ENCODE data around the gene COL6A3.

DNA sequence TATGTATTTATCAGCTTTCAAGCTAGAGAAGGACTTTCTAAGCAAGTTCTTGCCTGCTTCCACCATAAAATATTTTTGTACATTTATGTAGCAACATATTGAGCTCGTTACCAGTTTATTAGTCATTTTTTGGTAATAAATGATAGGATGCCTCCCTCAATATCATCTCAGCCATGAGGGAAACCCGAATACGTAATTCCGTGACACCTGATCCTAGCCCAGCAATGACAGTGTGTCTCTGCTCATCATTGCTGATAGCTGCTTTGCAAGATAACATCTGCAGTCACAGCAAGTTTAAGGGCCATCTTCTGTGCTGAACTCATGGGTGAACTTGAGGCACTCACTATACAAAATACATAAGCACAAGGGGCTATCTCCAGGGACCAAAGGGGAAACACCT lies 62.2 kb downstream of the COL6A3 start:
- TF ChIP-seq POLR2AphosphoS5 (IDR thresholded peaks at IDR 0.05) (no peak), POLR2A (IDR thresholded peaks at IDR 0.05) (no peak)
- TF ChIP-seq, protein P1, sequence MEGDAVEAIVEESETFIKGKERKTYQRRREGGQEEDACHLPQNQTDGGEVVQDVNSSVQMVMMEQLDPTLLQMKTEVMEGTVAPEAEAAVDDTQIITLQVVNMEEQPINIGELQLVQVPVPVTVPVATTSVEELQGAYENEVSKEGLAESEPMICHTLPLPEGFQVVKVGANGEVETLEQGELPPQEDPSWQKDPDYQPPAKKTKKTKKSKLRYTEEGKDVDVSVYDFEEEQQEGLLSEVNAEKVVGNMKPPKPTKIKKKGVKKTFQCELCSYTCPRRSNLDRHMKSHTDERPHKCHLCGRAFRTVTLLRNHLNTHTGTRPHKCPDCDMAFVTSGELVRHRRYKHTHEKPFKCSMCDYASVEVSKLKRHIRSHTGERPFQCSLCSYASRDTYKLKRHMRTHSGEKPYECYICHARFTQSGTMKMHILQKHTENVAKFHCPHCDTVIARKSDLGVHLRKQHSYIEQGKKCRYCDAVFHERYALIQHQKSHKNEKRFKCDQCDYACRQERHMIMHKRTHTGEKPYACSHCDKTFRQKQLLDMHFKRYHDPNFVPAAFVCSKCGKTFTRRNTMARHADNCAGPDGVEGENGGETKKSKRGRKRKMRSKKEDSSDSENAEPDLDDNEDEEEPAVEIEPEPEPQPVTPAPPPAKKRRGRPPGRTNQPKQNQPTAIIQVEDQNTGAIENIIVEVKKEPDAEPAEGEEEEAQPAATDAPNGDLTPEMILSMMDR (IDR thresholded peaks at IDR 0.05) = no peak
